Left renal pelvis (tissue), 4 donors: Measurements from ENCODE around the gene WDR49. TPM values are rescaled to one million over a fixed set of nuclear protein-coding genes. Genes with fewer than 3 reads are reported as not detected.

Experiments used
- polyA plus RNA-seq, 4 donors: library from polyadenylated mRNA; unstranded; fragments of 120-200 nt; gene quantifications; one replicate each; pipeline ENCODE4 v1.2.1, GENCODE V29; 2013; ENCODE audit not compliant: insufficient read length in 4 of 4

The WDR49 gene
- polyA plus RNA-seq, 4 donors = 0.25 to 2.7 (median 1.8) TPM

Other genes with a start within 250 kb of the WDR49 start
- gene SERPINI2, start 179.9 kb downstream of the WDR49 start, polyA plus RNA-seq = 10 to 100 TPM in 1 of 4 donors, 1 to 10 TPM in 3; 1.0 to 10.5 (median 1.8) TPM
- 10 to 100 TPM; 61.5 to 88.6 (median 66.7) TPM for gene PDCD10, start 81.0 kb upstream of the WDR49 start, polyA plus RNA-seq
- 1,000 to 10,000 TPM in 1 of 4 donors, 10 to 100 TPM in 3; 34.7 to 1,047 (median 63.1) TPM for gene SERPINI1, start 81.8 kb upstream of the WDR49 start, polyA plus RNA-seq